Loucy (cell line): ENCODE results near the gene ADAMTS14.

Experiments
- CTCF ChIP-seq: fragments of 200-600 bp; sonication (generic); conservative IDR thresholded peaks from 2 replicates; pipeline ENCODE4 v1.5.1; 2014; ENCODE audit warnings: mild to moderate bottlenecking, antibody characterized with exemption, low read length
- EZH2phosphoT487 ChIP-seq: fragments of 200-600 bp; IDR thresholded peaks from 2 replicates; pipeline ENCODE4 v1.6.1; 2018; ENCODE audit warnings: antibody characterized with exemption, mild to moderate bottlenecking, moderate library complexity, borderline replicate concordance

GRCh38 chr10:70694418-70695141 lies 22.3 kb downstream of the ADAMTS14 start:
- TF ChIP-seq CTCF = no peak
- TF ChIP-seq EZH2phosphoT487 = no peak
